WTC11 (cell line): ENCODE measurements around the gene LOXL3.

Experiments
- ATF1 ChIP-seq: sonication (generic); formaldehyde crosslinking; IDR thresholded peaks from 2 replicates; pipeline ENCODE4 v1.8.1; 2023; ENCODE audit warnings: mild to moderate bottlenecking, moderate library complexity, missing genetic modification reagents
- CBFB ChIP-seq: sonication (generic); formaldehyde crosslinking; IDR thresholded peaks from 2 replicates; pipeline ENCODE4 v1.8.1; 2022; ENCODE audit warnings: mild to moderate bottlenecking, low read depth, missing genetic modification reagents
- FOXJ3 ChIP-seq: sonication (generic); formaldehyde crosslinking; IDR thresholded peaks from 2 replicates; pipeline ENCODE4 v1.9.0; 2021; ENCODE audit warnings: missing genetic modification reagents, mild to moderate bottlenecking, borderline replicate concordance
- SMAD3 ChIP-seq: sonication (generic); formaldehyde crosslinking; IDR thresholded peaks from 2 replicates; pipeline ENCODE4 v1.8.0; 2022; ENCODE audit warnings: missing genetic modification reagents, mild to moderate bottlenecking, borderline replicate concordance
- TF ChIP-seq, protein P1 (sequence below): fragments of 200-600 bp; IDR thresholded peaks from 2 replicates; pipeline ENCODE4 v1.8.0; 2022; ENCODE audit warnings: antibody characterized with exemption

DNA sequence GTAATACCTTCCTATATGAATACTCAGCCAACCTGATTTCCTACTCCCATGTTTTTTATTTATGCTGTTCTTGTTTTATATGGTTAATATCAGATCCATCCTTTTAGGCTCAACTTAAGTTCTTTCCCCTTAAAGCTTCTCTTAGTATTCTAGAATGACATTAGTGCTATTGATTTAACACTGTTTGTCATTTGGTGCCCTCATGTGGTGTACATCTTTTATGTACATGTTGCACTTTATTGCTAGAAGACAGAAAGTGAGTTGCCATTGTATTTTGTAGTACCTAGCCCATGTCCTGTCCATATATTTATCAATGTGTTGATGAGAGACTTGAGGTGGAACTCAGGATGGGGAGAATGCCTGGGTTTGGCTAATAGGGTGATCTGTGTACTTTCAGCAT is 21.5 kb downstream of the LOXL3 start:
- TF ChIP-seq, protein P1, sequence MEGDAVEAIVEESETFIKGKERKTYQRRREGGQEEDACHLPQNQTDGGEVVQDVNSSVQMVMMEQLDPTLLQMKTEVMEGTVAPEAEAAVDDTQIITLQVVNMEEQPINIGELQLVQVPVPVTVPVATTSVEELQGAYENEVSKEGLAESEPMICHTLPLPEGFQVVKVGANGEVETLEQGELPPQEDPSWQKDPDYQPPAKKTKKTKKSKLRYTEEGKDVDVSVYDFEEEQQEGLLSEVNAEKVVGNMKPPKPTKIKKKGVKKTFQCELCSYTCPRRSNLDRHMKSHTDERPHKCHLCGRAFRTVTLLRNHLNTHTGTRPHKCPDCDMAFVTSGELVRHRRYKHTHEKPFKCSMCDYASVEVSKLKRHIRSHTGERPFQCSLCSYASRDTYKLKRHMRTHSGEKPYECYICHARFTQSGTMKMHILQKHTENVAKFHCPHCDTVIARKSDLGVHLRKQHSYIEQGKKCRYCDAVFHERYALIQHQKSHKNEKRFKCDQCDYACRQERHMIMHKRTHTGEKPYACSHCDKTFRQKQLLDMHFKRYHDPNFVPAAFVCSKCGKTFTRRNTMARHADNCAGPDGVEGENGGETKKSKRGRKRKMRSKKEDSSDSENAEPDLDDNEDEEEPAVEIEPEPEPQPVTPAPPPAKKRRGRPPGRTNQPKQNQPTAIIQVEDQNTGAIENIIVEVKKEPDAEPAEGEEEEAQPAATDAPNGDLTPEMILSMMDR, result no peak
- TF ChIP-seq FOXJ3 (CRISPR knock-in tag) (no peak), SMAD3 (no peak), CBFB (CRISPR knock-in tag) (no peak), ATF1 (CRISPR knock-in tag) (no peak)
